ENCODE data around the gene TCF12. TPM values are rescaled to one million over a fixed set of nuclear protein-coding genes. Genes with fewer than 3 reads are reported as not detected.

The TCF12 gene
- total RNA-seq = 65.2 and 116 TPM in 2 replicates

DNA sequence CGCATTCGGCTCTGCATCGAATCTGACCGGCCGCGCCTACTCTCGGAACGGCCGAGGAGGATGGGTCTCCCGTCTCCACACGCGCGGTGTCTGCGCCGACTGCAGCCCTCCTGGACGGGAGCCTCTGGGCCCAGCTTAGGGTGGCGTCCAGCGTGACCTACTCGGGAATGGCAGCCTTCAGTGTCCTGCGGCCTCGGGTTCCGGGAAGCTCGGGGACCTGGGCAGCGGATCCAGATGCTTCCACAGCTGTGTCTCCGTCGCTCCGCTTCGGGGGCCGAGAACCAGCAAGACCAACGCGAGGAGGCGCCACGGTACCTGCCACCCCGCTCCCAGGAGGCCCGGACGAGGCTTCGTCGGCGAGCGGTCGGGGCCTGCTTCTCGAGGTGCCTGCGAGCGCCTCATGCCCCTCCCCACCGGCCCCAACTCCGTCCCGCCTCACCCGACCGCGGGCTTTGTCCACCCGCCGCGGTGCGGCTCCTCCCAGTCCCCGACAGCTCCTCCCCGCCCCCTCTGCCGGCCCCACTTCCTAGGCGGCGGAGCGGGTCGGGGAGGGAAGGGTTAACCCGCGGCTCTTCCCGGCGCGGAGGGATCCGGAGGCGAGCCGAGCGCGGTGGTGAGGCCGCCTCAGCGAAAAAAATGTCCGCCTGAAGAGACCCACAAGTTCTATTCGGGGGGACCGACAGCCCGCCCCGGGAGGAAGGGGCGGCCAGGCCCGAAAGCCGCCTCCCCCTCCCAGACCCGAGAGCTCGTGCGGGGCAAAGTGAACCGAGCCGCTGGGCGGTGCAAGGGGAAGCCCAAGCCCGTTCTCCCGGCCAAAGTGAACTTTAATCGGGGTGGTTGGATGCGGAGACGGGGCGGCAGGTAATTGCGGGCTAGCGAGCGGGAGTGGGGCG is at the start of gene TCF12:
TCF12 (plus strand) TSS at position 599 of the 893 bp plus-strand sequence. CDS start 1,270 bp downstream, outside the sequence.

Small RNA genes within 50 kb of the gene (small RNA-seq; reads per million reads assigned to genes)
- not detected for gene RF01210 (ENCODE audit: low replicate concordance)

Other genes starting within 250 kb of the TCF12 start
- gene ZNF280D, start 185.1 kb upstream of the TCF12 start, total RNA-seq = 23.0 and 49.1 TPM in 2 replicates

All from placental pericyte (primary cell).